Activated CD4-positive, alpha-beta memory T cell treated with anti-CD3 and anti-CD28 coated beads, Interleukin-2, amount 10 ng/mL, durations not matched to agents 7 days and 5 days (primary cell): ENCODE measurements around the gene JAM2. TPM values are rescaled to one million over a fixed set of nuclear protein-coding genes. Genes with fewer than 3 reads are reported as not detected.
A peak's percentile ranks its signal among the peaks of the same experiment; 100 is the strongest.
"Not testable (repeated sequence)": the region's sequence is repeated elsewhere in the genome, so short reads cannot be mapped to it uniquely, and the experiment has no call there.

Experiments
- CTCF ChIA-PET: fragments of 350-600 bp; sonication (Branson Sonifier 250); formaldehyde crosslinking; loops from one replicate; lab custom pipeline; 2021; ENCODE audit warnings: antibody characterized with exemption, inconsistent platforms; lab: Charles Lee
- POLR2A ChIA-PET: fragments of 350-600 bp; sonication (Branson Sonifier 250); formaldehyde crosslinking; loops from one replicate; lab custom pipeline; 2021; ENCODE audit warnings: antibody characterized with exemption; lab: Charles Lee
- DNase-seq: peaks from one replicate; pipeline ENCODE4 v3.0.0-alpha.2; 2020
- H3K27ac Mint-ChIP-seq: one replicate; pipeline ENCODE4 v1.8.0; 2021; ENCODE audit warnings: mild to moderate bottlenecking, mixed read lengths
- H3K27me3 Mint-ChIP-seq: one replicate; pipeline ENCODE4 v1.8.0; 2021; ENCODE audit warnings: mixed read lengths
- H3K36me3 Mint-ChIP-seq: one replicate; pipeline ENCODE4 v1.8.0; 2021; ENCODE audit warnings: low read depth, mixed read lengths
- H3K4me1 Mint-ChIP-seq: one replicate; pipeline ENCODE4 v1.8.0; 2021; ENCODE audit warnings: mixed read lengths
- H3K4me3 Mint-ChIP-seq: one replicate; pipeline ENCODE4 v1.8.0; 2021; ENCODE audit warnings: mild to moderate bottlenecking, mixed read lengths
- H3K9me3 Mint-ChIP-seq: one replicate; pipeline ENCODE4 v1.8.0; 2021; ENCODE audit warnings: mixed read lengths
- total RNA-seq, 2 experiments: library from RNA; stranded (reverse); gene quantifications; one replicate each; pipeline ENCODE4 v1.2.3, GENCODE V29; 2021

The JAM2 gene
- total RNA-seq, 2 experiments from 2014 or later, result 0.30 to 0.33 TPM

- POLR2A ChIA-PET, result interaction anchor here (1.1 kb wide), 1 partner anchor 101 kb away, joined by 3 read pairs; no protein-coding TSS in a partner anchor
- CTCF ChIA-PET, result interaction anchor here (0.7 to 1.9 kb wide), 7 partner anchors 8 to 619 kb away, joined by 3 to 20 read pairs (median 4); no protein-coding TSS in a partner anchor
- Mint-ChIP-seq H3K4me3 (no peak overlapping the region), H3K36me3 (no peaks in the 10 kb centered on the region), H3K4me1 (no peaks in the 10 kb centered on the region), H3K9me3 (no peaks in the 10 kb centered on the region), H3K27ac (no peak overlapping the region), H3K27me3 (no peaks in the 10 kb centered on the region)
- DNase-seq, result peak; percentile 41
Measured at GRCh38 chr21:25708467-25709065, 69.5 kb downstream of the JAM2 start.

GRCh38 chr21:25709684-25710265 lies 70.7 kb downstream of the JAM2 start:
- ChIA-PET CTCF (interaction anchor here (1.0 kb wide), 1 partner anchor 101 kb away, joined by 3 read pairs; no protein-coding TSS in a partner anchor), POLR2A (no interaction called here)
- H3K36me3 Mint-ChIP-seq, result no peaks in the 10 kb centered on the region
- no peaks in the 10 kb centered on the region for H3K9me3 Mint-ChIP-seq
- H3K4me3 Mint-ChIP-seq, result no peak overlapping the region
- H3K4me1 Mint-ChIP-seq, result peaks cover 1% of the 10 kb centered on the region
- no peak overlapping the region for H3K27ac Mint-ChIP-seq
- DNase-seq, result no peak
- H3K27me3 Mint-ChIP-seq, result no peaks in the 10 kb centered on the region

- no peak for DNase-seq
- H3K9me3 Mint-ChIP-seq, result no peaks in the 10 kb centered on the region
- no peak overlapping the region for H3K27ac Mint-ChIP-seq
- H3K36me3 Mint-ChIP-seq, result no peaks in the 10 kb centered on the region
- ChIA-PET CTCF (interaction anchor here (0.6 kb wide), 1 partner anchor 763 kb away, joined by 4 read pairs; no protein-coding TSS in a partner anchor), POLR2A (no interaction called here)
- peaks cover 1% of the 10 kb centered on the region for H3K4me1 Mint-ChIP-seq
- H3K27me3 Mint-ChIP-seq, result no peaks in the 10 kb centered on the region
- H3K4me3 Mint-ChIP-seq, result no peak overlapping the region
Measured at GRCh38 chr21:25710550-25710949, 71.5 kb downstream of the JAM2 start.

- H3K9me3 Mint-ChIP-seq, H3K4me1 Mint-ChIP-seq, H3K4me3 Mint-ChIP-seq, H3K27ac Mint-ChIP-seq, H3K36me3 Mint-ChIP-seq, DNase-seq, H3K27me3 Mint-ChIP-seq: not testable (repeated sequence)
- CTCF ChIA-PET, result interaction anchor here (1.4 kb wide), 1 partner anchor 106 kb away, joined by 4 read pairs; no protein-coding TSS in a partner anchor
- POLR2A ChIA-PET, result interaction anchor here (1.3 kb wide), 1 partner anchor 21 kb away, joined by 3 read pairs; the partner anchor contains the start of genes ATP5PF and GABPA
Measured at GRCh38 chr21:25714066-25714465, 75.0 kb downstream of the JAM2 start.

- Mint-ChIP-seq H3K4me1 (peaks cover 1% of the 10 kb centered on the region), H3K27me3 (no peaks in the 10 kb centered on the region), H3K4me3 (no peak overlapping the region), H3K36me3 (peaks cover 18% of the 10 kb centered on the region), H3K9me3 (no peaks in the 10 kb centered on the region), H3K27ac (no peak overlapping the region)
- ChIA-PET POLR2A (interaction anchor here (1.1 kb wide), 1 partner anchor 17 kb away, joined by 4 read pairs; the partner anchor contains the start of genes ATP5PF and GABPA), CTCF (interaction anchor here (1.2 kb wide), 1 partner anchor 10 kb away, joined by 3 read pairs; no protein-coding TSS in a partner anchor)
- no peak for DNase-seq
Measured at GRCh38 chr21:25717491-25718147, 78.6 kb downstream of the JAM2 start.

- ChIA-PET POLR2A (interaction anchor here (2.2 kb wide), 1 partner anchor 13 kb away, joined by 8 read pairs; the partner anchor contains the start of genes ATP5PF and GABPA), CTCF (interaction anchor here (1.3 kb wide), 1 partner anchor 14 kb away, joined by 4 read pairs; no protein-coding TSS in a partner anchor)
- H3K36me3 Mint-ChIP-seq, result peaks cover 44% of the 10 kb centered on the region
- H3K9me3 Mint-ChIP-seq, result no peaks in the 10 kb centered on the region
- no peaks in the 10 kb centered on the region for H3K27me3 Mint-ChIP-seq
- no peak overlapping the region for H3K27ac Mint-ChIP-seq
- no peak for DNase-seq
- no peak overlapping the region for H3K4me3 Mint-ChIP-seq
- no peaks in the 10 kb centered on the region for H3K4me1 Mint-ChIP-seq
Measured at GRCh38 chr21:25721987-25722386, 82.9 kb downstream of the JAM2 start.

GRCh38 chr21:25722631-25723030 lies 83.6 kb downstream of the JAM2 start:
- no peaks in the 10 kb centered on the region for H3K4me1 Mint-ChIP-seq
- no peak for DNase-seq
- H3K27ac Mint-ChIP-seq, result no peak overlapping the region
- no peak overlapping the region for H3K4me3 Mint-ChIP-seq
- H3K9me3 Mint-ChIP-seq, result no peaks in the 10 kb centered on the region
- peaks cover 46% of the 10 kb centered on the region for H3K36me3 Mint-ChIP-seq
- ChIA-PET POLR2A (interaction anchor here (2.2 kb wide), 1 partner anchor 12 kb away, joined by 8 read pairs; the partner anchor contains the start of genes ATP5PF and GABPA), CTCF (interaction anchor here (1.3 kb wide), 1 partner anchor 14 kb away, joined by 4 read pairs; no protein-coding TSS in a partner anchor)
- H3K27me3 Mint-ChIP-seq, result no peaks in the 10 kb centered on the region

GRCh38 chr21:25732091-25732760 lies 93.2 kb downstream of the JAM2 start:
- ChIA-PET CTCF (interaction anchor here (2.8 kb wide), 1 partner anchor 69 kb away, joined by 11 read pairs; no protein-coding TSS in a partner anchor), POLR2A (interaction anchor here (3.6 kb wide), 1 partner anchor 125 kb away, joined by 44 read pairs; the partner anchor contains the start of gene MRPL39)
- H3K27ac Mint-ChIP-seq, result no peak overlapping the region
- H3K4me1 Mint-ChIP-seq, result peaks cover 34% of the 10 kb centered on the region
- H3K4me3 Mint-ChIP-seq, result no peak overlapping the region
- H3K9me3 Mint-ChIP-seq, result no peaks in the 10 kb centered on the region
- no peaks in the 10 kb centered on the region for H3K27me3 Mint-ChIP-seq
- H3K36me3 Mint-ChIP-seq, result peaks cover 34% of the 10 kb centered on the region
- DNase-seq, result no peak

- CTCF ChIA-PET, result interaction anchor here (2.3 to 2.8 kb wide), 2 partner anchors 67 to 126 kb away, joined by 11 to 12 read pairs; no protein-coding TSS in a partner anchor
- H3K27me3 Mint-ChIP-seq, result no peaks in the 10 kb centered on the region
- peaks cover 20% of the 10 kb centered on the region for H3K36me3 Mint-ChIP-seq
- POLR2A ChIA-PET, result interaction anchor here (0.7 to 3.6 kb wide), 14 partner anchors 9 to 172 kb away, joined by 3 to 44 read pairs (median 4); partner anchors contain the start of genes JAM2 and MRPL39
- H3K4me3 Mint-ChIP-seq, result peak overlapping the region; percentile 98
- H3K27ac Mint-ChIP-seq, result peak overlapping the region; percentile 100
- peak; percentile 26 for DNase-seq
- H3K9me3 Mint-ChIP-seq, result no peaks in the 10 kb centered on the region
- H3K4me1 Mint-ChIP-seq, result peaks cover 48% of the 10 kb centered on the region
Measured at GRCh38 chr21:25733859-25734653, 95.0 kb downstream of the JAM2 start.

GRCh38 chr21:25734654-25734903 lies 95.5 kb downstream of the JAM2 start:
- peak overlapping the region; percentile 100 for H3K27ac Mint-ChIP-seq
- H3K27me3 Mint-ChIP-seq, result no peaks in the 10 kb centered on the region
- ChIA-PET CTCF (interaction anchor here (0.7 to 2.8 kb wide), 4 partner anchors 67 to 173 kb away, joined by 3 to 12 read pairs (median 8); no protein-coding TSS in a partner anchor), POLR2A (interaction anchor here (0.7 to 3.6 kb wide), 14 partner anchors 11 to 226 kb away, joined by 3 to 44 read pairs (median 4); partner anchors contain the start of genes JAM2 and MRPL39)
- DNase-seq, result no peak
- H3K36me3 Mint-ChIP-seq, result peaks cover 18% of the 10 kb centered on the region
- no peaks in the 10 kb centered on the region for H3K9me3 Mint-ChIP-seq
- peaks cover 48% of the 10 kb centered on the region for H3K4me1 Mint-ChIP-seq
- peak overlapping the region; percentile 98 for H3K4me3 Mint-ChIP-seq

GRCh38 chr21:25734904-25735645 lies 96.0 kb downstream of the JAM2 start, which contains the start of the genes ATP5PF and GABPA:
TSS of gene ATP5PF (minus strand) at chr21:25734904. CDS start at chr21:25729794, 5,110 bp downstream.
TSS of gene GABPA (plus strand) at chr21:25734972. CDS start at chr21:25741599, 6,627 bp downstream.
- CTCF ChIA-PET, result interaction anchor here (0.7 to 2.8 kb wide), 4 partner anchors 66 to 173 kb away, joined by 3 to 12 read pairs (median 8); no protein-coding TSS in a partner anchor
- no peaks in the 10 kb centered on the region for H3K27me3 Mint-ChIP-seq

More at GRCh38 chr21:25734904-25735645, 96.0 kb downstream of the JAM2 start, which contains the start of the genes ATP5PF and GABPA:
- peak; percentile 97 for DNase-seq
- Mint-ChIP-seq H3K4me3 (peak within 1 kb of the TSS; percentile 98), H3K4me1 (peaks cover 48% of the 10 kb centered on the region), H3K27ac (peak within 1 kb of the TSS; percentile 100), H3K9me3 (no peaks in the 10 kb centered on the region), H3K36me3 (peaks cover 15% of the 10 kb centered on the region)
- POLR2A ChIA-PET, result interaction anchor here (0.7 to 3.6 kb wide), 14 partner anchors 10 to 226 kb away, joined by 3 to 44 read pairs (median 4); partner anchors contain the start of genes JAM2 and MRPL39
